NCI-H345 treated with DMSO at 0.1 percent for 48 hours (cell line): ENCODE results near the gene ATP4B.

Experiments used
- DNase-seq: peaks from one replicate; lab custom pipeline; 2025; ENCODE audit not compliant: unreplicated experiment; lab: John Stamatoyannopoulos, UW

The ATP4B gene

GRCh38 chr13:113607889-113608635, 49.9 kb downstream of the ATP4B start:
- no peak for DNase-seq

GRCh38 chr13:113607056-113607888, 50.7 kb downstream of the ATP4B start:
- no peak for DNase-seq

- DNase-seq, result no peak
These were observed 52.0 kb downstream of the ATP4B start for GRCh38 chr13:113605866-113606438.

- no peak for DNase-seq
These were observed 52.5 kb downstream of the ATP4B start for GRCh38 chr13:113605461-113605860.

- DNase-seq, result no peak
These were observed 53.8 kb downstream of the ATP4B start for GRCh38 chr13:113604186-113604585.

- DNase-seq, result no peak
These were observed 54.8 kb downstream of the ATP4B start for GRCh38 chr13:113603116-113603710.

GRCh38 chr13:113602291-113602988, 55.6 kb downstream of the ATP4B start:
- DNase-seq, result no peak

- DNase-seq, result no peak
These were observed 56.6 kb downstream of the ATP4B start for GRCh38 chr13:113601166-113602070.

GRCh38 chr13:113599391-113599790, 58.6 kb downstream of the ATP4B start:
- no peak for DNase-seq
